HG03460 (cell line): ENCODE measurements around the gene WDFY2.
"Not testable (repeated sequence)": the region's sequence is repeated elsewhere in the genome, so short reads cannot be mapped to it uniquely, and the experiment has no call there.

Experiments
- ATAC-seq: cut with Tn5 transposase; IDR thresholded peaks from one replicate; pipeline ENCODE4 v1.9.1; 2021; ENCODE audit not compliant: unreplicated experiment

Gene WDFY2

GRCh38 chr13:51689663-51689996, 105.4 kb downstream of the WDFY2 start:
- no peak for ATAC-seq

- ATAC-seq = not testable (repeated sequence)
These were observed 111.4 kb downstream of the WDFY2 start for GRCh38 chr13:51695677-51696076.

GRCh38 chr13:51697181-51697580, 112.9 kb downstream of the WDFY2 start:
- ATAC-seq = no peak

GRCh38 chr13:51697855-51698254, 113.6 kb downstream of the WDFY2 start:
- ATAC-seq = no peak

- no peak for ATAC-seq
These were observed 114.1 kb downstream of the WDFY2 start for GRCh38 chr13:51698352-51698751.

- ATAC-seq = peak; percentile 72
These were observed 120.4 kb downstream of the WDFY2 start for GRCh38 chr13:51704399-51705313.

- ATAC-seq = no peak
These were observed 123.2 kb downstream of the WDFY2 start for GRCh38 chr13:51707461-51707860.

- no peak for ATAC-seq
These were observed 129.5 kb downstream of the WDFY2 start for GRCh38 chr13:51713807-51714206.

- ATAC-seq = peak; percentile 55
These were observed 130.5 kb downstream of the WDFY2 start for GRCh38 chr13:51714663-51715168.

- ATAC-seq = no peak
These were observed 131.4 kb downstream of the WDFY2 start for GRCh38 chr13:51715613-51716012.

- no peak for ATAC-seq
These were observed 133.6 kb downstream of the WDFY2 start for GRCh38 chr13:51717786-51718398.

- ATAC-seq = no peak
These were observed 135.1 kb downstream of the WDFY2 start for GRCh38 chr13:51719394-51719793.

GRCh38 chr13:51721496-51721895, 137.2 kb downstream of the WDFY2 start:
- peak; percentile 58 for ATAC-seq

- no peak for ATAC-seq
These were observed 139.3 kb downstream of the WDFY2 start for GRCh38 chr13:51723529-51723928.

- ATAC-seq = no peak
These were observed 140.5 kb downstream of the WDFY2 start for GRCh38 chr13:51724721-51725120.

GRCh38 chr13:51726446-51727193, 142.4 kb downstream of the WDFY2 start:
- no peak for ATAC-seq

- ATAC-seq = no peak
These were observed 143.5 kb downstream of the WDFY2 start for GRCh38 chr13:51727634-51728274.

GRCh38 chr13:51728275-51728673, 144.0 kb downstream of the WDFY2 start:
- ATAC-seq = no peak

GRCh38 chr13:51728972-51729371, 144.7 kb downstream of the WDFY2 start:
- no peak for ATAC-seq

GRCh38 chr13:51729866-51730553, 145.7 kb downstream of the WDFY2 start:
- ATAC-seq = no peak
